ENCODE measurements around the gene NR6A1.

DNA sequence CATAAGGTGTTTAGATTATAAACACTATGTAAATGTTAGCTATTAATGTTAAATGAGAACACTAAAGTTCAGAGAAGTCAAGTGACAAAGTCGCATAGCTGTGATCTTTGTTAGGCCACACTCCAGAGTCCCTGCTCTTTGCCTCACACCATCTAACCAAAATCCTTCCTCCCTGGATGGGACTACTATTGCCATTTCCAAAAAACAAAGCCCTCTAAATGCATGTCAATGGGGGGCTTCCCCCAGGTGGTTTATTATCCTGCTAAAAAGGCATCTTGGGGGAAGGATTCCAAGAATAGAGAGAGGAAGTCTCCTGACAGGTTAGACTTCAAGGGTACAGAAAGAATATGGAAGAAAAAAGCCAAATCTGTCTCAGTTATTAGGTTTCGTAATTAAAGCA is 10.4 kb downstream of the NR6A1 start:
- no peak for TF ChIP-seq EZH2phosphoT487 (IDR thresholded peaks at IDR 0.05; ENCODE audit: unreplicated experiment)
- TF ChIP-seq, protein P1, sequence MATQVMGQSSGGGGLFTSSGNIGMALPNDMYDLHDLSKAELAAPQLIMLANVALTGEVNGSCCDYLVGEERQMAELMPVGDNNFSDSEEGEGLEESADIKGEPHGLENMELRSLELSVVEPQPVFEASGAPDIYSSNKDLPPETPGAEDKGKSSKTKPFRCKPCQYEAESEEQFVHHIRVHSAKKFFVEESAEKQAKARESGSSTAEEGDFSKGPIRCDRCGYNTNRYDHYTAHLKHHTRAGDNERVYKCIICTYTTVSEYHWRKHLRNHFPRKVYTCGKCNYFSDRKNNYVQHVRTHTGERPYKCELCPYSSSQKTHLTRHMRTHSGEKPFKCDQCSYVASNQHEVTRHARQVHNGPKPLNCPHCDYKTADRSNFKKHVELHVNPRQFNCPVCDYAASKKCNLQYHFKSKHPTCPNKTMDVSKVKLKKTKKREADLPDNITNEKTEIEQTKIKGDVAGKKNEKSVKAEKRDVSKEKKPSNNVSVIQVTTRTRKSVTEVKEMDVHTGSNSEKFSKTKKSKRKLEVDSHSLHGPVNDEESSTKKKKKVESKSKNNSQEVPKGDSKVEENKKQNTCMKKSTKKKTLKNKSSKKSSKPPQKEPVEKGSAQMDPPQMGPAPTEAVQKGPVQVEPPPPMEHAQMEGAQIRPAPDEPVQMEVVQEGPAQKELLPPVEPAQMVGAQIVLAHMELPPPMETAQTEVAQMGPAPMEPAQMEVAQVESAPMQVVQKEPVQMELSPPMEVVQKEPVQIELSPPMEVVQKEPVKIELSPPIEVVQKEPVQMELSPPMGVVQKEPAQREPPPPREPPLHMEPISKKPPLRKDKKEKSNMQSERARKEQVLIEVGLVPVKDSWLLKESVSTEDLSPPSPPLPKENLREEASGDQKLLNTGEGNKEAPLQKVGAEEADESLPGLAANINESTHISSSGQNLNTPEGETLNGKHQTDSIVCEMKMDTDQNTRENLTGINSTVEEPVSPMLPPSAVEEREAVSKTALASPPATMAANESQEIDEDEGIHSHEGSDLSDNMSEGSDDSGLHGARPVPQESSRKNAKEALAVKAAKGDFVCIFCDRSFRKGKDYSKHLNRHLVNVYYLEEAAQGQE (IDR thresholded peaks at IDR 0.05; ENCODE audit: unreplicated experiment), result no peak
- no peak for TF ChIP-seq CTCF (conservative IDR thresholded peaks at IDR 0.05; ENCODE audit: low read depth in 2 of 2)
- no peak for TF ChIP-seq CREB1 (CRISPR knock-in tag; IDR thresholded peaks at IDR 0.05; ENCODE audit: low read depth)
- no peak for TF ChIP-seq EZH2 (IDR thresholded peaks at IDR 0.05; ENCODE audit: low read depth, unreplicated experiment)
- no peak for TF ChIP-seq JUNB (IDR thresholded peaks at IDR 0.05; ENCODE audit: unreplicated experiment)
- no peak for TF ChIP-seq POLR2AphosphoS5 (IDR thresholded peaks at IDR 0.05; ENCODE audit: low read depth)
- TF ChIP-seq ZNF331 (CRISPR knock-in tag; IDR thresholded peaks at IDR 0.05; ENCODE audit: low read depth), result no peak
- 0 out of 2 replicates have a peak, but pooled peaks have one; percentile 47 for TF ChIP-seq ZNF462 (CRISPR knock-in tag; IDR thresholded peaks at IDR 0.05)
